Naive thymus-derived CD4-positive, alpha-beta T cell (primary cell): ENCODE data around the gene JTB. TPM values are rescaled to one million over a fixed set of nuclear protein-coding genes. Genes with fewer than 3 reads are reported as not detected.

ENCODE experiments used
- ATAC-seq: fragments of 150-1000 bp; cut with Tn5 transposase; 2 replicates; pipeline ENCODE4 v1.10.0; 2021; ENCODE audit warnings: mild to moderate bottlenecking, moderate library complexity
- CTCF ChIA-PET: fragments of 350-600 bp; sonication (Branson Sonifier 250); formaldehyde crosslinking; loops from one replicate; lab custom pipeline; 2021; ENCODE audit warnings: antibody characterized with exemption; lab: Charles Lee
- POLR2A ChIA-PET: fragments of 350-600 bp; sonication (Branson Sonifier 250); formaldehyde crosslinking; loops from one replicate; lab custom pipeline; 2021; ENCODE audit warnings: antibody characterized with exemption, inconsistent platforms; lab: Charles Lee
- DNase-seq, 9 donors: peaks; one replicate each; pipeline versions ENCODE4 v3.0.0 to v3.0.0-alpha.2; 2020 to 2022; ENCODE audit warnings: mixed read lengths in 1 of 9
- H3K27ac ChIP-seq: one replicate; pipeline ENCODE4 v1.7.0; 2013; ENCODE audit warnings: mild to moderate bottlenecking, low read depth, low read length, moderate library complexity
- H3K27me3 ChIP-seq, 2 donors: one replicate each; pipeline ENCODE4 v1.7.0; 2013; ENCODE audit warnings: low read length in 2 of 2, mild to moderate bottlenecking in 2 of 2, moderate library complexity in 2 of 2; ENCODE audit not compliant: control insufficient read depth in 2 of 2, insufficient read depth in 2 of 2
- H3K36me3 ChIP-seq, 3 experiments: 1 replicate in 2 of 3; 2 replicates in 1 of 3; pipeline ENCODE4 v1.7.0; 2013; ENCODE audit warnings: low read length in 3 of 3, mild to moderate bottlenecking in 3 of 3, moderate library complexity in 1 of 3; ENCODE audit not compliant: insufficient read depth in 3 of 3, control insufficient read depth in 2 of 3
- H3K4me1 ChIP-seq, 2 donors: one replicate each; pipeline ENCODE4 v1.7.0; 2013; ENCODE audit warnings: low read length in 2 of 2, mild to moderate bottlenecking in 2 of 2, moderate library complexity in 1 of 2; ENCODE audit not compliant: control insufficient read depth in 2 of 2, insufficient read depth in 2 of 2
- H3K4me3 ChIP-seq: 2 replicates; pipeline ENCODE4 v1.7.0; 2013; ENCODE audit warnings: mild to moderate bottlenecking, low read length
- H3K9me3 ChIP-seq, 3 experiments: 1 replicate in 2 of 3; 2 replicates in 1 of 3; pipeline ENCODE4 v1.7.0; 2013; ENCODE audit warnings: low read length in 3 of 3; ENCODE audit not compliant: control insufficient read depth in 2 of 3
- H3K27ac Mint-ChIP-seq, 9 donors: one replicate each; pipeline ENCODE4 v1.8.0; 2020 to 2022; ENCODE audit warnings: mixed read lengths in 9 of 9, mild to moderate bottlenecking in 8 of 9, moderate library complexity in 5 of 9, inconsistent platforms in 2 of 9
- H3K27me3 Mint-ChIP-seq, 5 donors: one replicate each; pipeline ENCODE4 v1.8.0; 2021 to 2022; ENCODE audit warnings: mixed read lengths in 5 of 5, mild to moderate bottlenecking in 1 of 5
- H3K36me3 Mint-ChIP-seq, 5 donors: one replicate each; pipeline ENCODE4 v1.8.0; 2020 to 2022; ENCODE audit warnings: mixed read lengths in 5 of 5, mild to moderate bottlenecking in 3 of 5, inconsistent platforms in 1 of 5
- H3K4me1 Mint-ChIP-seq, 7 donors: one replicate each; pipeline ENCODE4 v1.8.0; 2020 to 2022; ENCODE audit warnings: mixed read lengths in 7 of 7, mild to moderate bottlenecking in 3 of 7, inconsistent platforms in 1 of 7
- H3K4me3 Mint-ChIP-seq, 10 donors: one replicate each; pipeline ENCODE4 v1.8.0; 2020 to 2022; ENCODE audit warnings: mild to moderate bottlenecking in 10 of 10, mixed read lengths in 10 of 10, moderate library complexity in 6 of 10, inconsistent platforms in 2 of 10
- H3K9me3 Mint-ChIP-seq, 11 donors: one replicate each; pipeline ENCODE4 v1.8.0; 2020 to 2022; ENCODE audit warnings: mixed read lengths in 11 of 11, mild to moderate bottlenecking in 4 of 11, inconsistent platforms in 1 of 11, moderate library complexity in 1 of 11
- intact Hi-C, 2 donors: fragments of 100-400 bp; cut with micrococcal nuclease; formaldehyde crosslinking; loops; one replicate each; pipeline ENCODE4 v1.15.1; 2023
- polyA plus RNA-seq, 2 donors: library from polyadenylated mRNA; unstranded; fragments of 300-500 nt; fragmentation: Illumina TruSeq; gene quantifications; one replicate each; pipeline ENCODE4 v1.2.3, GENCODE V29; 2021
- total RNA-seq, 6 experiments: library from RNA in 5 of 6; stranded (reverse) in 5 of 6; gene quantifications; 1 replicate in 5 of 6; 2 replicates in 1 of 6; pipeline ENCODE4 v1.2.3 and lab custom pipeline; 2021 to 2026

The JTB gene
- total and polyA plus RNA-seq, 7 experiments from 2014 or later: 78.4 to 319 (median 107) TPM

DNA sequence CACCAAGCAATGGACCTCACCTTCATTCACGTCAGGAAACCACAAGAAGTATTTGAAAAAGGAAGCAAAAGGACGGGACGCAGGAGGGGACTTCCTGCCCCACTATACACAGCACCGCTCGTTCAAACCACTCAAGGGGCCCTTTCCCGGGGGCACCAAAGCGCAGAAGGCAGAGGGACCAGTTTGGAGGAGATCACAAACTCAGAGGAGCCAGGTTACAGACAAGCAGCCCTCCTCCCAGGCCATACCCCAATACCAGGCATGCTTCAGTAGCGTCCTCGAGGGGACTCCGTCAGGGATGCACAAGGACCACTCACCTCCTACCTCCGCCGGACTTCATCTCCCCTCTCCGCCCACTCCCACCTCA is 19.7 kb downstream of the JTB start:
- Histone ChIP-seq H3K9me3 (no peaks in the 10 kb centered on the region), H3K4me1 (peaks cover 31 to 34% of the 10 kb centered on the region in 2 donors), H3K4me3 (peak overlapping the region; percentile 74), H3K27ac (peak overlapping the region; percentile 92), H3K36me3 (peaks cover 5 to 32% (median 9%) of the 10 kb centered on the region in 3 experiments), H3K27me3 (no peaks in the 10 kb centered on the region)
- H3K27ac Mint-ChIP-seq: peak overlapping the region; percentile 89 to 98 (median 94)
- intact Hi-C loops: loop anchor here (1.0 to 5.0 kb wide), 16 partner anchors 10 to 1900 kb away; partner anchors contain the start of genes CREB3L4 (in 2 of the 2), DENND4B (in 2 of the 2), HAX1 (in 2 of the 2) and JTB (in 2 of the 2)
- peaks cover 34 to 68% (median 66%) of the 10 kb centered on the region in 7 donors for H3K4me1 Mint-ChIP-seq
- peak in 3 of 9 donors; percentile 34 to 58 (median 42) for DNase-seq
- peaks cover 0 to 19% (median 6%) of the 10 kb centered on the region in 5 donors for H3K36me3 Mint-ChIP-seq
- POLR2A ChIA-PET: interaction anchor here (0.5 to 12.8 kb wide), 8 partner anchors 11 to 288 kb away, joined by 3 to 159 read pairs (median 23); partner anchors contain the start of genes CREB3L4, DENND4B, GATAD2B and ILF2
- H3K4me3 Mint-ChIP-seq: peak overlapping the region; percentile 91 to 100 (median 97)
- H3K9me3 Mint-ChIP-seq: no peaks in the 10 kb centered on the region
- no peaks in the 10 kb centered on the region for H3K27me3 Mint-ChIP-seq
- ATAC-seq: peak; percentile 8
- CTCF ChIA-PET: interaction anchor here (5.5 kb wide), 1 partner anchor 12 kb away, joined by 36 read pairs; the partner anchor contains the start of gene DENND4B

- Histone ChIP-seq H3K36me3 (peaks cover 11 to 38% (median 13%) of the 10 kb centered on the region in 3 experiments), H3K4me3 (peak overlapping the region; percentile 74), H3K27me3 (no peaks in the 10 kb centered on the region), H3K27ac (peak overlapping the region; percentile 92), H3K9me3 (no peaks in the 10 kb centered on the region), H3K4me1 (peaks cover 27 to 33% of the 10 kb centered on the region in 2 donors)
- intact Hi-C loops: loop anchor here (1.0 to 5.0 kb wide), 5 partner anchors 10 to 1900 kb away; partner anchors contain the start of genes CREB3L4 (in 1 of the 2), DENND4B (in 1 of the 2), GON4L (in 1 of the 2) and INTS3 (in 1 of the 2)
- peak overlapping the region; percentile 91 to 100 (median 97) for H3K4me3 Mint-ChIP-seq
- ATAC-seq (no peak), DNase-seq (no peak)
- H3K9me3 Mint-ChIP-seq: no peaks in the 10 kb centered on the region
- H3K4me1 Mint-ChIP-seq: peaks cover 30 to 64% (median 60%) of the 10 kb centered on the region in 7 donors
- ChIA-PET CTCF (interaction anchor here (0.7 to 5.5 kb wide), 5 partner anchors 11 to 159 kb away, joined by 3 to 36 read pairs (median 4); partner anchors contain the start of genes DENND4B, GATAD2B and JTB), POLR2A (interaction anchor here (0.5 to 12.8 kb wide), 12 partner anchors 9 to 287 kb away, joined by 3 to 159 read pairs (median 8); partner anchors contain the start of genes CREB3L4, DENND4B, GATAD2B and ILF2)
- H3K27me3 Mint-ChIP-seq: no peaks in the 10 kb centered on the region
- peaks cover 0 to 21% (median 6%) of the 10 kb centered on the region in 5 donors for H3K36me3 Mint-ChIP-seq
- peak overlapping the region; percentile 89 to 98 (median 94) for H3K27ac Mint-ChIP-seq
These were observed 20.3 kb downstream of the JTB start for GRCh38 chr1:153956997-153957715.

- Mint-ChIP-seq H3K27me3 (no peaks in the 10 kb centered on the region), H3K4me3 (peak overlapping the region in 5 of 10 donors; percentile 7 to 56 (median 45)), H3K27ac (peak overlapping the region in 4 of 9 donors; percentile 31 to 90 (median 86)), H3K9me3 (no peaks in the 10 kb centered on the region), H3K36me3 (peaks cover 0 to 30% (median 17%) of the 10 kb centered on the region in 5 donors), H3K4me1 (peaks cover 32 to 64% (median 51%) of the 10 kb centered on the region in 7 donors)
- H3K27me3 ChIP-seq: no peaks in the 10 kb centered on the region
- no peak overlapping the region for H3K4me3 ChIP-seq
- H3K36me3 ChIP-seq: peaks cover 27 to 57% (median 29%) of the 10 kb centered on the region in 3 experiments
- DNase-seq (no peak), ATAC-seq (no peak)
- no peaks in the 10 kb centered on the region for H3K9me3 ChIP-seq
- intact Hi-C loops: loop anchor here (5.0 kb wide), 2 partner anchors 228 to 1902 kb away; partner anchors contain the start of genes GON4L (in 1 of the 2), INTS3 (in 1 of the 2) and SYT11 (in 1 of the 2)
- ChIA-PET CTCF (interaction anchor here (2.3 to 5.5 kb wide), 2 partner anchors 9 to 32 kb away, joined by 11 to 36 read pairs; partner anchors contain the start of genes DENND4B and RAB13), POLR2A (interaction anchor here (1.3 to 12.8 kb wide), 4 partner anchors 11 to 35 kb away, joined by 3 to 159 read pairs (median 106); partner anchors contain the start of genes CREB3L4, DENND4B, JTB and RPS27)
- peak overlapping the region; percentile 25 for H3K27ac ChIP-seq
- H3K4me1 ChIP-seq: peaks cover 27 to 33% of the 10 kb centered on the region in 2 donors
These were observed 22.6 kb downstream of the JTB start for GRCh38 chr1:153954826-153955225.

GRCh38 chr1:153953859-153954365 is 23.6 kb downstream of the JTB start:
- H3K4me1 Mint-ChIP-seq: peaks cover 32 to 61% (median 50%) of the 10 kb centered on the region in 7 donors
- POLR2A ChIA-PET: interaction anchor here (0.7 to 12.8 kb wide), 6 partner anchors 9 to 32 kb away, joined by 3 to 159 read pairs (median 49); partner anchors contain the start of genes CREB3L4, DENND4B, JTB and SLC39A1
- intact Hi-C loops: no loop called here
- DNase-seq (no peak), ATAC-seq (no peak)
- H3K4me1 ChIP-seq: peaks cover 27 to 33% of the 10 kb centered on the region in 2 donors
- H3K9me3 ChIP-seq: no peaks in the 10 kb centered on the region
- H3K4me3 ChIP-seq: no peak overlapping the region
- H3K27me3 Mint-ChIP-seq: no peaks in the 10 kb centered on the region
- peak overlapping the region; percentile 7 to 89 (median 75) for H3K27ac Mint-ChIP-seq
- peaks cover 0 to 32% (median 17%) of the 10 kb centered on the region in 5 donors for H3K36me3 Mint-ChIP-seq
- H3K4me3 Mint-ChIP-seq: peak overlapping the region in 9 of 10 donors; percentile 7 to 74 (median 36)
- no peaks in the 10 kb centered on the region for H3K9me3 Mint-ChIP-seq
- peaks cover 27 to 63% (median 34%) of the 10 kb centered on the region in 3 experiments for H3K36me3 ChIP-seq
- CTCF ChIA-PET: interaction anchor here (2.3 to 5.5 kb wide), 2 partner anchors 8 to 33 kb away, joined by 11 to 36 read pairs; partner anchors contain the start of genes DENND4B and RAB13
- peak overlapping the region; percentile 30 for H3K27ac ChIP-seq
- H3K27me3 ChIP-seq: no peaks in the 10 kb centered on the region

GRCh38 chr1:153951801-153952200 is 25.7 kb downstream of the JTB start:
- H3K27ac ChIP-seq: no peak overlapping the region
- no peak for DNase-seq
- peaks cover 27 to 72% (median 41%) of the 10 kb centered on the region in 3 experiments for H3K36me3 ChIP-seq
- Mint-ChIP-seq H3K4me1 (peaks cover 26 to 49% (median 38%) of the 10 kb centered on the region in 7 donors), H3K9me3 (no peaks in the 10 kb centered on the region), H3K27ac (peak overlapping the region in 5 of 9 donors; percentile 16 to 60 (median 59)), H3K36me3 (peaks cover 0 to 36% (median 20%) of the 10 kb centered on the region in 5 donors), H3K27me3 (no peaks in the 10 kb centered on the region), H3K4me3 (no peak overlapping the region)
- POLR2A ChIA-PET: interaction anchor here (0.8 to 12.8 kb wide), 2 partner anchors 8 to 30 kb away, joined by 4 to 159 read pairs; partner anchors contain the start of gene DENND4B
- no peak for ATAC-seq
- H3K4me1 ChIP-seq: peaks cover 21 to 33% of the 10 kb centered on the region in 2 donors
- no peaks in the 10 kb centered on the region for H3K9me3 ChIP-seq
- no peaks in the 10 kb centered on the region for H3K27me3 ChIP-seq
- intact Hi-C loops: no loop called here
- H3K4me3 ChIP-seq: no peak overlapping the region
- CTCF ChIA-PET: no interaction called here
